B cell (primary cell): ENCODE measurements around the gene JAK2. TPM values are rescaled to one million over a fixed set of nuclear protein-coding genes. Genes with fewer than 3 reads are reported as not detected.

Experiments used
- ATAC-seq: fragments of 200-7000 bp; cut with Tn5 transposase; one replicate; pipeline ENCODE4 v1.10.0; 2021; ENCODE audit warnings: low read depth, mild to moderate bottlenecking, moderate number of reproducible peaks, moderate library complexity
- CTCF ChIA-PET: fragments of 350-600 bp; sonication (Branson Sonifier 250); formaldehyde crosslinking; loops from one replicate; lab custom pipeline; 2021; ENCODE audit warnings: antibody characterized with exemption, inconsistent platforms; lab: Charles Lee
- POLR2A ChIA-PET: fragments of 350-600 bp; sonication (Branson Sonifier 250); formaldehyde crosslinking; loops from one replicate; lab custom pipeline; 2021; ENCODE audit warnings: antibody characterized with exemption; lab: Charles Lee
- DNase-seq: peaks from one replicate; pipeline ENCODE4 v3.0.0; 2013
- H2AFZ ChIP-seq: 2 replicates; pipeline ENCODE4 v1.6.1; 2012; ENCODE audit warnings: mild to moderate bottlenecking, low read depth, low read length; ENCODE audit not compliant: insufficient read depth, poor library complexity, severe bottlenecking
- H3K27ac ChIP-seq, 2 donors: 1 replicate in 1 of 2; 2 replicates in 1 of 2; pipeline ENCODE4 v1.5.1; 2012 to 2013; ENCODE audit warnings: low read length in 2 of 2, mild to moderate bottlenecking in 2 of 2, moderate library complexity in 1 of 2
- H3K27me3 ChIP-seq, 4 experiments: fragments of 200-600 bp in 1 of 4; sonication (generic) in 1 of 4; replicated peaks in 1 of 4; 1 replicate in 2 of 4; 2 replicates in 2 of 4; pipeline versions ENCODE4 v1.6.1 to v1.7.0; 2013 to 2016; ENCODE audit warnings: low read length in 3 of 4, mild to moderate bottlenecking in 2 of 4, mixed read lengths in 1 of 4, moderate library complexity in 1 of 4; ENCODE audit not compliant: insufficient read depth in 4 of 4, control insufficient read depth in 3 of 4; ENCODE audit errors: control extremely low read depth in 1 of 4
- H3K36me3 ChIP-seq, 2 experiments: replicated peaks in 1 of 2; 1 replicate in 1 of 2; 2 replicates in 1 of 2; pipeline versions ENCODE4 v1.6.1 to v1.7.1; 2013; ENCODE audit warnings: low read length in 1 of 2; ENCODE audit not compliant: insufficient read depth in 2 of 2, control insufficient read depth in 1 of 2; ENCODE audit errors: control extremely low read depth in 1 of 2, extremely low read depth in 1 of 2
- H3K4me1 ChIP-seq, 2 donors: fragments of 200-600 bp in 1 of 2; sonication (generic) in 1 of 2; 1 replicate in 1 of 2; 2 replicates in 1 of 2; pipeline versions ENCODE4 v1.5.1 to v1.6.1; 2013 to 2017; ENCODE audit warnings: low read length in 2 of 2; ENCODE audit not compliant: control insufficient read depth in 2 of 2, insufficient read depth in 2 of 2
- H3K4me2 ChIP-seq: replicated peaks from 2 replicates; pipeline ENCODE3; 2012; ENCODE audit warnings: mild to moderate bottlenecking, low read depth, low read length; ENCODE audit not compliant: poor library complexity, severe bottlenecking
- H3K4me3 ChIP-seq, 5 experiments: fragments of 200-600 bp in 1 of 5; sonication (generic) in 1 of 5; 1 replicate in 3 of 5; 2 replicates in 2 of 5; pipeline versions ENCODE4 v1.5.1 to v1.7.0; 2011 to 2016; ENCODE audit warnings: low read length in 4 of 5, mild to moderate bottlenecking in 4 of 5, low read depth in 2 of 5, control low read depth in 1 of 5, moderate library complexity in 1 of 5; ENCODE audit not compliant: insufficient read depth in 1 of 5; ENCODE audit errors: control extremely low read depth in 1 of 5, extremely low read depth in 1 of 5
- H3K79me2 ChIP-seq: fragments of 200-600 bp; sonication (generic); one replicate; pipeline ENCODE4 v1.6.0; 2016; ENCODE audit warnings: low read length; ENCODE audit not compliant: control insufficient read depth, insufficient read depth
- H3K9ac ChIP-seq: fragments of 200-600 bp; sonication (generic); 2 replicates; pipeline ENCODE4 v1.6.1; 2017; ENCODE audit warnings: mild to moderate bottlenecking, low read length, moderate library complexity
- H3K9me3 ChIP-seq, 3 donors: one replicate each; pipeline versions ENCODE4 v1.6.1 to v1.7.1; 2013; ENCODE audit warnings: low read length in 2 of 3; ENCODE audit not compliant: control insufficient read depth in 2 of 3, insufficient read depth in 1 of 3; ENCODE audit errors: control extremely low read depth in 1 of 3
- H4K20me1 ChIP-seq: 2 replicates; pipeline ENCODE4 v1.6.0; 2012; ENCODE audit warnings: mild to moderate bottlenecking, low read length; ENCODE audit not compliant: insufficient read depth, control insufficient read depth, poor library complexity, severe bottlenecking
- H3K27ac Mint-ChIP-seq: one replicate; pipeline ENCODE4 v1.8.0; 2021; ENCODE audit warnings: mixed read lengths
- H3K27me3 Mint-ChIP-seq: one replicate; pipeline ENCODE4 v1.8.0; 2021; ENCODE audit warnings: mixed read lengths
- H3K4me1 Mint-ChIP-seq: one replicate; pipeline ENCODE4 v1.8.0; 2021; ENCODE audit warnings: mixed read lengths
- H3K4me3 Mint-ChIP-seq: one replicate; pipeline ENCODE4 v1.8.0; 2021; ENCODE audit warnings: mixed read lengths
- H3K9me3 Mint-ChIP-seq: one replicate; pipeline ENCODE4 v1.8.0; 2022; ENCODE audit warnings: mixed read lengths; ENCODE audit not compliant: insufficient read depth
- CTCF ChIP-seq: fragments of 200-600 bp; IDR thresholded peaks from one replicate; pipeline ENCODE4 v1.8.0; 2022; ENCODE audit warnings: antibody characterized with exemption, mild to moderate bottlenecking
- EZH2 ChIP-seq: IDR thresholded peaks from 2 replicates; pipeline ENCODE4 v1.6.1; 2012; ENCODE audit warnings: borderline replicate concordance, low read depth, mild to moderate bottlenecking, moderate library complexity, low read length; ENCODE audit not compliant: insufficient read depth, poor library complexity, severe bottlenecking
- WGBS: methylation state at CpG from one replicate; pipeline ENCODE4 v1.1.5; 2013; ENCODE audit warnings: missing lambda C conversion rate; ENCODE audit not compliant: insufficient coverage; 5-methylcytosine and 5-hydroxymethylcytosine counted together
- intact Hi-C: fragments of 100-400 bp; cut with micrococcal nuclease; formaldehyde crosslinking; loops from one replicate; pipeline ENCODE4 v1.10.0; 2022
- polyA plus RNA-seq: library from polyadenylated mRNA; depleted of rRNA; stranded (reverse); fragments of >200 nt; gene quantifications from 2 replicates; pipeline ENCODE4 v1.2.3, GENCODE V29; 2012
- total RNA-seq, 2 donors: library from RNA; stranded (reverse); fragments of 120-200 nt in 1 of 2; gene quantifications; 1 replicate in 1 of 2; 2 replicates in 1 of 2; pipeline versions ENCODE4 v1.2.3 to v1.2.4, GENCODE V29; 2013 to 2022

JAK2 gene
- total and polyA plus RNA-seq, 2 donors (not counting 1 experiment from before 2014, with no cell fraction given): 8.0 to 24.6 TPM

GRCh38 chr9:4938496-4938895 is 46.6 kb upstream of the JAK2 start:
- Histone ChIP-seq H3K9me3 (no peaks in the 10 kb centered on the region), H3K27ac (peak overlapping the region; percentile 24 to 67), H2AFZ (peak overlapping the region; percentile 3), H4K20me1 (no peaks in the 10 kb centered on the region), H3K27me3 (no peaks in the 10 kb centered on the region), H3K9ac (peak overlapping the region; percentile 30), H3K4me3 (peak overlapping the region in 1 of 5 experiments; percentile 41), H3K4me1 (peaks cover 41 to 44% of the 10 kb centered on the region in 2 donors), H3K36me3 (no peaks in the 10 kb centered on the region), H3K4me2 (peak overlapping the region; percentile 64), H3K79me2 (no peaks in the 10 kb centered on the region)
- ChIA-PET CTCF (interaction anchor here (0.7 to 4.2 kb wide), 6 partner anchors 15 to 662 kb away, joined by 3 to 22 read pairs (median 4); partner anchors contain the start of gene JAK2), POLR2A (no interaction called here)
- WGBS: no CpG with 5 or more reads among the region's 1 CpG
- TF ChIP-seq CTCF: no peak
- TF ChIP-seq EZH2: no peak
- Mint-ChIP-seq H3K4me1 (peaks cover 56% of the 10 kb centered on the region), H3K9me3 (no peaks in the 10 kb centered on the region), H3K27ac (peak overlapping the region; percentile 84), H3K4me3 (peak overlapping the region; percentile 72), H3K27me3 (no peaks in the 10 kb centered on the region)
- no peak for ATAC-seq
- DNase-seq: no peak
- intact Hi-C loops: loop anchor here (2.0 kb wide), 1 partner anchor 46 kb away; the partner anchor contains the start of gene JAK2

GRCh38 chr9:4939118-4939561 is 45.9 kb upstream of the JAK2 start:
- DNase-seq: peak; percentile 66
- POLR2A ChIA-PET: no interaction called here
- H3K36me3 ChIP-seq: no peaks in the 10 kb centered on the region
- H3K79me2 ChIP-seq: no peaks in the 10 kb centered on the region
- H3K4me3 ChIP-seq: peak overlapping the region in 2 of 5 experiments; percentile 10 to 41
- Mint-ChIP-seq H3K9me3 (no peaks in the 10 kb centered on the region), H3K27me3 (no peaks in the 10 kb centered on the region), H3K4me1 (peaks cover 57% of the 10 kb centered on the region), H3K27ac (peak overlapping the region; percentile 84), H3K4me3 (peak overlapping the region; percentile 72)
- no peaks in the 10 kb centered on the region for H3K9me3 ChIP-seq
- H3K4me2 ChIP-seq: peak overlapping the region; percentile 64
- H3K4me1 ChIP-seq: peaks cover 41 to 44% of the 10 kb centered on the region in 2 donors
- TF ChIP-seq CTCF (no peak), EZH2 (no peak)
- intact Hi-C loops: loop anchor here (2.0 kb wide), 1 partner anchor 46 kb away; the partner anchor contains the start of gene JAK2
- no CpG with 5 or more reads among the region's 1 CpG for WGBS
- peak overlapping the region; percentile 24 to 67 for H3K27ac ChIP-seq
- no peaks in the 10 kb centered on the region for H3K27me3 ChIP-seq
- peak; percentile 93 for ATAC-seq
- CTCF ChIA-PET: interaction anchor here (0.7 to 4.2 kb wide), 6 partner anchors 16 to 649 kb away, joined by 3 to 22 read pairs (median 3); partner anchors contain the start of gene JAK2
- H4K20me1 ChIP-seq: no peaks in the 10 kb centered on the region
- peak overlapping the region; percentile 3 for H2AFZ ChIP-seq
- peak overlapping the region; percentile 30 for H3K9ac ChIP-seq
